Measurements from ENCODE around the gene TCF7L1. TPM values are rescaled to one million over a fixed set of nuclear protein-coding genes. Genes with fewer than 3 reads are reported as not detected.

Gene TCF7L1
- total and polyA plus RNA-seq, 2 donors (not counting 3 experiments of a cell fraction or from before 2014, with no cell fraction given), result 9.6 to 17.4 TPM

DNA sequence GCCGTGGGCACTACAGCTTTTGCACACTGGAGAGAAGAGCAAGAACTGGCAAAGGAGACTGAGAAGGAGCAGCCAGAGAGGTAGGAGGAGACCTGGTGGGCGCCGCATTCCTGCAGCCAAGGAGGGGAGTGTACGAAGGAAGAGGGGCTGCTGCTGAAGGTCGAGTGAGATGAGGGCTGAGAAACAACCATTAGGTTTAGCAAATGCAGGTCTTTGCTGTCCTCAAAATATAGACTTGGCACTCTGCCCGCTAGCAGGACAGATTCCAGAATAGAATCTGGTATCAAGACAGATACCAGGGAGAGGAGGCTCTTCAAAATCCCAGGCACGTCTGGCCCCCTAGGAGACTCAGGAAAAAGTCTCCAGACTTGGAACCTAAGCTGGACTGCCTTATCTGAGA, 111.6 kb downstream of the TCF7L1 start:
- ChIA-PET POLR2A (no interaction called here), CTCF (interaction anchor here (0.7 to 2.7 kb wide), 7 partner anchors 9 to 178 kb away, joined by 3 to 10 read pairs (median 4); no protein-coding TSS in a partner anchor)
- no peak overlapping the region for H3K4me3 ChIP-seq (replicated peaks in 1 of 3; ENCODE audit: insufficient read depth in 1 of 3, low read depth in 1 of 3, low read length in 3 of 3)
- no peaks in the 10 kb centered on the region for H3K9me3 ChIP-seq (replicated peaks; ENCODE audit: control insufficient read depth, insufficient read depth, low read length)
- no TSS peak for BruUV-seq (replicated peaks)
- H3K9ac ChIP-seq (replicated peaks; ENCODE audit: extremely low read depth, insufficient read depth, low read length), result no peak overlapping the region
- no peak for FAIRE-seq
- dilution Hi-C loops (cut with MboI; ENCODE audit: extremely low pct_ligation_motif_present, low sequenced_read_pairs) (no loop called here), intact Hi-C loops (cut with micrococcal nuclease) (loop anchor here (5.0 kb wide), 1 partner anchor 68 kb away; no protein-coding TSS in a partner anchor)
- H3K79me2 ChIP-seq (ENCODE audit: control insufficient read depth, insufficient read depth, low read length), result no peaks in the 10 kb centered on the region
- H4K20me1 ChIP-seq (replicated peaks; ENCODE audit: control insufficient read depth, extremely low read depth, insufficient read depth, low read length), result no peaks in the 10 kb centered on the region
- no peaks in the 10 kb centered on the region for H3K36me3 ChIP-seq (ENCODE audit: control insufficient read depth in 2 of 2, extremely low read depth in 1 of 2, insufficient read depth in 2 of 2, low read length in 2 of 2)
- no peak overlapping the region for H3K4me2 ChIP-seq (ENCODE audit: insufficient read depth, low read length)
- no peak overlapping the region for H3K27ac ChIP-seq (ENCODE audit: insufficient read depth, low read depth, low read length)
- no peaks in the 10 kb centered on the region for H3K9me1 ChIP-seq (replicated peaks; ENCODE audit: control insufficient read depth, extremely low read depth, insufficient read depth, low read length)
- H2AFZ ChIP-seq (ENCODE audit: low read depth, low read length), result no peak overlapping the region
- no peak for DNase-seq (ENCODE audit: low read depth, low spot score)
- TF ChIP-seq GATA2 (IDR thresholded peaks at IDR 0.05; ENCODE audit: insufficient read depth, insufficient read length, low read depth, low read length) (no peak), JUN (IDR thresholded peaks at IDR 0.05; ENCODE audit: borderline replicate concordance, insufficient read depth, insufficient read length, low read depth) (no peak), FOS (IDR thresholded peaks at IDR 0.05; ENCODE audit: borderline replicate concordance, insufficient read depth, low read length) (no peak), EZH2 (IDR thresholded peaks at IDR 0.05; ENCODE audit: borderline replicate concordance, low read depth, low read length, severe bottlenecking) (no peak), MYC (IDR thresholded peaks at IDR 0.05; ENCODE audit: low read depth, low read length) (no peak), POLR2AphosphoS5 (IDR thresholded peaks at IDR 0.05; ENCODE audit: insufficient read depth, low read depth, low read length) (no peak), POLR2A (IDR thresholded peaks at IDR 0.05; ENCODE audit: low read depth, low read length) (no peak)
- TF ChIP-seq, protein P1, sequence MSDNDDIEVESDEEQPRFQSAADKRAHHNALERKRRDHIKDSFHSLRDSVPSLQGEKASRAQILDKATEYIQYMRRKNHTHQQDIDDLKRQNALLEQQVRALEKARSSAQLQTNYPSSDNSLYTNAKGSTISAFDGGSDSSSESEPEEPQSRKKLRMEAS (IDR thresholded peaks at IDR 0.05; ENCODE audit: insufficient read depth, insufficient read length), result no peak
- TF ChIP-seq, protein P2, sequence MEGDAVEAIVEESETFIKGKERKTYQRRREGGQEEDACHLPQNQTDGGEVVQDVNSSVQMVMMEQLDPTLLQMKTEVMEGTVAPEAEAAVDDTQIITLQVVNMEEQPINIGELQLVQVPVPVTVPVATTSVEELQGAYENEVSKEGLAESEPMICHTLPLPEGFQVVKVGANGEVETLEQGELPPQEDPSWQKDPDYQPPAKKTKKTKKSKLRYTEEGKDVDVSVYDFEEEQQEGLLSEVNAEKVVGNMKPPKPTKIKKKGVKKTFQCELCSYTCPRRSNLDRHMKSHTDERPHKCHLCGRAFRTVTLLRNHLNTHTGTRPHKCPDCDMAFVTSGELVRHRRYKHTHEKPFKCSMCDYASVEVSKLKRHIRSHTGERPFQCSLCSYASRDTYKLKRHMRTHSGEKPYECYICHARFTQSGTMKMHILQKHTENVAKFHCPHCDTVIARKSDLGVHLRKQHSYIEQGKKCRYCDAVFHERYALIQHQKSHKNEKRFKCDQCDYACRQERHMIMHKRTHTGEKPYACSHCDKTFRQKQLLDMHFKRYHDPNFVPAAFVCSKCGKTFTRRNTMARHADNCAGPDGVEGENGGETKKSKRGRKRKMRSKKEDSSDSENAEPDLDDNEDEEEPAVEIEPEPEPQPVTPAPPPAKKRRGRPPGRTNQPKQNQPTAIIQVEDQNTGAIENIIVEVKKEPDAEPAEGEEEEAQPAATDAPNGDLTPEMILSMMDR (IDR thresholded peaks at IDR 0.05; ENCODE audit: extremely low read depth in 1 of 2, insufficient read depth in 1 of 2, low read depth in 1 of 2, low read length in 2 of 2), result no peak
- no peaks in the 10 kb centered on the region for H3K27me3 ChIP-seq (ENCODE audit: control insufficient read depth in 2 of 2, insufficient read depth in 2 of 2, low read length in 2 of 2)
- H3K4me1 ChIP-seq (ENCODE audit: control insufficient read depth, extremely low read depth, insufficient read depth, low read length), result peaks cover 29% of the 10 kb centered on the region

Data from endothelial cell of umbilical vein (primary cell).